Common myeloid progenitor, CD34-positive (primary cell): ENCODE measurements around the gene NLRP1.

Experiments used
- CTCF ChIA-PET: fragments of 350-600 bp; sonication (Branson Sonifier 250); formaldehyde crosslinking; loops from one replicate; lab custom pipeline; 2021; ENCODE audit warnings: antibody characterized with exemption; lab: Charles Lee
- POLR2A ChIA-PET: fragments of 350-600 bp; sonication (Branson Sonifier 250); formaldehyde crosslinking; loops from one replicate; lab custom pipeline; 2021; ENCODE audit warnings: antibody characterized with exemption; lab: Charles Lee
- DNase-seq, 3 donors: peaks; one replicate each; pipeline versions ENCODE4 v3.0.0 to v3.0.0-alpha.2; 2013
- H3K27ac ChIP-seq, 2 experiments: 1 replicate in 1 of 2; 2 replicates in 1 of 2; pipeline ENCODE4 v1.7.0; 2013; ENCODE audit warnings: inconsistent platforms in 2 of 2, low read length in 2 of 2, mild to moderate bottlenecking in 2 of 2, low read depth in 1 of 2, moderate library complexity in 1 of 2; ENCODE audit not compliant: severe bottlenecking in 2 of 2, insufficient read depth in 1 of 2, poor library complexity in 1 of 2
- H3K27me3 ChIP-seq, 5 experiments: replicated peaks in 2 of 5; 1 replicate in 3 of 5; 2 replicates in 2 of 5; pipeline versions ENCODE4 v1.6.1 to v1.7.0; 2013; ENCODE audit warnings: low read length in 4 of 5, mild to moderate bottlenecking in 2 of 5, moderate library complexity in 2 of 5, inconsistent platforms in 1 of 5; ENCODE audit not compliant: insufficient read depth in 5 of 5, control insufficient read depth in 4 of 5
- H3K36me3 ChIP-seq, 4 experiments: 1 replicate in 2 of 4; 2 replicates in 2 of 4; pipeline versions ENCODE4 v1.6.1 to v1.7.0; 2013; ENCODE audit warnings: low read length in 3 of 4, control low read depth in 1 of 4, mild to moderate bottlenecking in 1 of 4; ENCODE audit not compliant: control insufficient read depth in 4 of 4, insufficient read depth in 4 of 4
- H3K4me1 ChIP-seq, 4 experiments: 1 replicate in 3 of 4; 2 replicates in 1 of 4; pipeline versions ENCODE4 v1.6.1 to v1.7.1; 2013; ENCODE audit warnings: low read length in 3 of 4, mild to moderate bottlenecking in 3 of 4, control low read depth in 1 of 4, inconsistent platforms in 1 of 4, moderate library complexity in 1 of 4; ENCODE audit not compliant: control insufficient read depth in 4 of 4, insufficient read depth in 4 of 4; ENCODE audit errors: control extremely low read depth in 1 of 4
- H3K4me3 ChIP-seq, 7 experiments: 1 replicate in 4 of 7; 2 replicates in 3 of 7; pipeline versions ENCODE4 v1.5.1 to v1.7.0; 2013; ENCODE audit warnings: mild to moderate bottlenecking in 7 of 7, low read length in 6 of 7, moderate library complexity in 6 of 7, inconsistent platforms in 2 of 7, low read depth in 2 of 7, control low read depth in 1 of 7; ENCODE audit not compliant: insufficient read depth in 4 of 7, control insufficient read depth in 1 of 7; ENCODE audit errors: extremely low read depth in 1 of 7
- H3K9me3 ChIP-seq, 5 experiments: 1 replicate in 4 of 5; 2 replicates in 1 of 5; pipeline versions ENCODE4 v1.6.1 to v1.7.1; 2013; ENCODE audit warnings: low read length in 4 of 5, mild to moderate bottlenecking in 2 of 5, inconsistent platforms in 1 of 5, low read depth in 1 of 5, moderate library complexity in 1 of 5; ENCODE audit not compliant: control insufficient read depth in 4 of 5, insufficient read depth in 2 of 5; ENCODE audit errors: control extremely low read depth in 1 of 5
- WGBS: methylation state at CpG from one replicate; pipeline ENCODE4 v1.1.5; 2013; ENCODE audit not compliant: insufficient coverage; 5-methylcytosine and 5-hydroxymethylcytosine counted together

Gene NLRP1

GRCh38 chr17:5557990-5558389 lies 26.3 kb downstream of the NLRP1 start:
- WGBS, result 100% methylated on average over 5 of the region's 6 CpGs
- CTCF ChIA-PET, result interaction anchor here (1.2 kb wide), 1 partner anchor 30 kb away, joined by 3 read pairs; no protein-coding TSS in a partner anchor
- peaks cover 3 to 35% (median 8%) of the 10 kb centered on the region in 4 experiments for H3K36me3 ChIP-seq
- H3K9me3 ChIP-seq, result no peaks in the 10 kb centered on the region
- H3K4me1 ChIP-seq, result peaks cover 0 to 5% (median 0%) of the 10 kb centered on the region in 4 experiments
- no peak overlapping the region for H3K27ac ChIP-seq
- DNase-seq, result no peak
- H3K27me3 ChIP-seq, result no peaks in the 10 kb centered on the region
- POLR2A ChIA-PET, result no interaction called here
- H3K4me3 ChIP-seq, result no peak overlapping the region

DNA sequence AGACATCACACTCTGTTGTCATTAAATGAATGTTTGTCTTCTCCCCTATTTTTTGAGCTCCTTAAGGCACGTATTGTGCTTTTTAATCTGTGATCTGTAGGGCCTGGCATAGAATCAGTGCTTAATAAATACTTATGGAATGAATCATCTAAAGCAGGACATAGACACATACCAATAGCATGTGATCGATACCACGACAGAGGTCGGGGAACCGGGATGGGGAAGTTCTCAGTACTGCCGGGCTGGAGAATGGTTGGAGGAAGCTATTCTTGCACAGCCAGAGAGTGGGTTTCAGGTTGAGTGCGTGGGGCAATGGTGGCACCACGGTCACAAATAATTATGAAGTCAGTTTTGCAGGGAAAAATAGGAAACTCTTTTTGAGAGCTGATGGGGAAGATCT lies 26.8 kb downstream of the NLRP1 start:
- H3K36me3 ChIP-seq, result peaks cover 5 to 40% (median 12%) of the 10 kb centered on the region in 4 experiments
- H3K27me3 ChIP-seq, result no peaks in the 10 kb centered on the region
- no peak overlapping the region for H3K4me3 ChIP-seq
- ChIA-PET CTCF (no interaction called here), POLR2A (no interaction called here)
- H3K4me1 ChIP-seq, result peaks cover 0 to 5% (median 0%) of the 10 kb centered on the region in 4 experiments
- H3K9me3 ChIP-seq, result peaks cover 0 to 1% (median 0%) of the 10 kb centered on the region in 5 experiments
- DNase-seq, result no peak
- WGBS, result 96% methylated on average over 3 of the region's 8 CpGs
- H3K27ac ChIP-seq, result no peak overlapping the region

DNA sequence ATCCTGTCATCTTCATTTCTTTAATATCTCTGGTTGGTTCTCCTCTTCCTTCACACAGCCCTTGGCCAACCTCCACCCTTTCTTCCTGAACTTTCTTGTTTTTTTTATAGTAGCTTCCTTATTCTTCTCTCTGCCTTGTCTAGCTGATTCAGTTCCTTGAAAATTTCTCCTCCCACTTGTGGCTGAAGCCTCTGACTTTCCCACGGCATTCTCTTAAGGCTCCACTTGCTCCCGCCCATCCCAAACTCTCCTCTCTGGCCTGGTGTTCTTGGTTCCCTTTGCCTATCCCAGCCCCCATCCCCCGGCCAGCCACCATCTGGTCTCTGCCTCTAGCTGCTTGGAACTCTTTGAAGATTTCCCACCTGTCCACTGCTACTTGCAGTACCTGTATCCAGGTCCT lies 29.1 kb downstream of the NLRP1 start:
- no peak overlapping the region for H3K27ac ChIP-seq
- H3K9me3 ChIP-seq, result peaks cover 0 to 3% (median 0%) of the 10 kb centered on the region in 5 experiments
- no peak for DNase-seq
- no peak overlapping the region for H3K4me3 ChIP-seq
- CTCF ChIA-PET, result interaction anchor here (1.0 kb wide), 1 partner anchor 11 kb away, joined by 3 read pairs; no protein-coding TSS in a partner anchor
- no peaks in the 10 kb centered on the region for H3K27me3 ChIP-seq
- H3K4me1 ChIP-seq, result peaks cover 0 to 5% (median 0%) of the 10 kb centered on the region in 4 experiments
- WGBS, result 67% methylated on average over 3 of the region's 3 CpGs
- peaks cover 5 to 47% (median 14%) of the 10 kb centered on the region in 4 experiments for H3K36me3 ChIP-seq
- POLR2A ChIA-PET, result interaction anchor here (0.7 kb wide), 1 partner anchor 900 kb away, joined by 3 read pairs; no protein-coding TSS in a partner anchor

DNA sequence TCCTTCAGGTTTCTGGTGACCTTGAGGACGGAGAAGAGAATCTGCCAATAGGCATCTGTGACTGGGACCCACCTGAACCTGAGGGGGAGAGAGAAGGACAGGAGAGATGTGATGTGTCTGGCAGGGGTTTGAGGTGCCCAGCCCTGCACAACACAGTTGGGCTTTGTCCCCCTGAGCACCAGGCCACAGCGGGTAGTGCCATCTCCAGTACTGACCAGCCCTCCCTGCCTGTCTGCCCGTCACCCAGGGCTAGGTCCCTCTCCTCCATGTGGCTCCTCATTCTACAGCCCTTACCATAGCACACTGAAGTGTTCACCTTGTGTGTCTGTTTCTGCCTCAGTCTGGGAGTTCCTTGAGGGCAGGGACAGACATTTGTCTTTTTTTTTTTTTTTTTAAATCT lies 30.8 kb downstream of the NLRP1 start:
- ChIA-PET POLR2A (no interaction called here), CTCF (no interaction called here)
- H3K4me3 ChIP-seq, result no peak overlapping the region
- H3K36me3 ChIP-seq, result peaks cover 5 to 41% (median 12%) of the 10 kb centered on the region in 4 experiments
- no peaks in the 10 kb centered on the region for H3K27me3 ChIP-seq
- peaks cover 0 to 5% (median 0%) of the 10 kb centered on the region in 4 experiments for H3K4me1 ChIP-seq
- peaks cover 0 to 3% (median 0%) of the 10 kb centered on the region in 5 experiments for H3K9me3 ChIP-seq
- no peak for DNase-seq
- H3K27ac ChIP-seq, result no peak overlapping the region
- 53% methylated on average over 2 of the region's 3 CpGs for WGBS

GRCh38 chr17:5552841-5553240 lies 31.5 kb downstream of the NLRP1 start:
- CTCF ChIA-PET, result no interaction called here
- no peak overlapping the region for H3K27ac ChIP-seq
- DNase-seq, result no peak
- peaks cover 5 to 41% (median 14%) of the 10 kb centered on the region in 4 experiments for H3K36me3 ChIP-seq
- POLR2A ChIA-PET, result no interaction called here
- H3K4me1 ChIP-seq, result peaks cover 0 to 5% (median 0%) of the 10 kb centered on the region in 4 experiments
- H3K27me3 ChIP-seq, result no peaks in the 10 kb centered on the region
- H3K9me3 ChIP-seq, result peaks cover 0 to 3% (median 0%) of the 10 kb centered on the region in 5 experiments
- no peak overlapping the region for H3K4me3 ChIP-seq

- DNase-seq, result no peak
- no peaks in the 10 kb centered on the region for H3K27me3 ChIP-seq
- H3K4me1 ChIP-seq, result no peaks in the 10 kb centered on the region
- no peak overlapping the region for H3K27ac ChIP-seq
- peaks cover 2 to 49% (median 9%) of the 10 kb centered on the region in 4 experiments for H3K36me3 ChIP-seq
- CTCF ChIA-PET, result no interaction called here
- 93% methylated on average over 6 of the region's 9 CpGs for WGBS
- H3K4me3 ChIP-seq, result no peak overlapping the region
- POLR2A ChIA-PET, result no interaction called here
- H3K9me3 ChIP-seq, result no peaks in the 10 kb centered on the region
These were observed 39.0 kb downstream of the NLRP1 start for GRCh38 chr17:5545051-5545987.

DNA sequence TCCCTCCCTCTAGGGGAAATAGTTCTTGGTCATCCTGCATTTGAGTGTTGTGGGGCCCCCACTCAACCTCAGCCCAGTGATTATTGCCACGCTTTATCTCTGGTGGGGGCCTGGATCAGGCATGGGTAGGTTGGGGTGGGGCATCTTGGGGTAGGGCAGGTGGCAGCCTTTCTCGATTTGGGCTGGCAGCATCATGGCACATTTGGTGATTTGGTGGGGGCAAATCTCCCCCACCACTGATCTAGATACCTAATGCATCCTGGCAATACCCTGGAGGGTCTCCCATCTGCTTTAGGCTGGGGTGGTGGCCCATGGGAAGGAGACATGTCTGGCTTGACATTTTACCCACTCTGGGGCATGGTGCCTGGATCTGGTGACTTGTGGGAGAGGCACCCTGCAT lies 40.2 kb downstream of the NLRP1 start:
- ChIA-PET CTCF (no interaction called here), POLR2A (no interaction called here)
- Histone ChIP-seq H3K4me3 (no peak overlapping the region), H3K27ac (no peak overlapping the region), H3K27me3 (no peaks in the 10 kb centered on the region), H3K9me3 (no peaks in the 10 kb centered on the region), H3K36me3 (peaks cover 8 to 46% (median 11%) of the 10 kb centered on the region in 4 experiments), H3K4me1 (no peaks in the 10 kb centered on the region)
- no peak for DNase-seq
- no CpG with 5 or more reads among the region's 2 CpGs for WGBS
